Measurements from ENCODE around the gene CDH24. TPM values are rescaled to one million over a fixed set of nuclear protein-coding genes. Genes with fewer than 3 reads are reported as not detected.

The CDH24 gene
- total and polyA plus RNA-seq, 2 of the 13 experiments (the other 11 are each of a cell fraction or from before 2014, with no cell fraction given) = 0.69 to 0.99 TPM

- TF ChIP-seq, protein P1, sequence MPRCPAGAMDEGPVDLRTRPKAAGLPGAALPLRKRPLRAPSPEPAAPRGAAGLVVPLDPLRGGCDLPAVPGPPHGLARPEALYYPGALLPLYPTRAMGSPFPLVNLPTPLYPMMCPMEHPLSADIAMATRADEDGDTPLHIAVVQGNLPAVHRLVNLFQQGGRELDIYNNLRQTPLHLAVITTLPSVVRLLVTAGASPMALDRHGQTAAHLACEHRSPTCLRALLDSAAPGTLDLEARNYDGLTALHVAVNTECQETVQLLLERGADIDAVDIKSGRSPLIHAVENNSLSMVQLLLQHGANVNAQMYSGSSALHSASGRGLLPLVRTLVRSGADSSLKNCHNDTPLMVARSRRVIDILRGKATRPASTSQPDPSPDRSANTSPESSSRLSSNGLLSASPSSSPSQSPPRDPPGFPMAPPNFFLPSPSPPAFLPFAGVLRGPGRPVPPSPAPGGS (CRISPR knock-in tag; IDR thresholded peaks at IDR 0.05) = peak; percentile 98
- TF ChIP-seq, protein P2, sequence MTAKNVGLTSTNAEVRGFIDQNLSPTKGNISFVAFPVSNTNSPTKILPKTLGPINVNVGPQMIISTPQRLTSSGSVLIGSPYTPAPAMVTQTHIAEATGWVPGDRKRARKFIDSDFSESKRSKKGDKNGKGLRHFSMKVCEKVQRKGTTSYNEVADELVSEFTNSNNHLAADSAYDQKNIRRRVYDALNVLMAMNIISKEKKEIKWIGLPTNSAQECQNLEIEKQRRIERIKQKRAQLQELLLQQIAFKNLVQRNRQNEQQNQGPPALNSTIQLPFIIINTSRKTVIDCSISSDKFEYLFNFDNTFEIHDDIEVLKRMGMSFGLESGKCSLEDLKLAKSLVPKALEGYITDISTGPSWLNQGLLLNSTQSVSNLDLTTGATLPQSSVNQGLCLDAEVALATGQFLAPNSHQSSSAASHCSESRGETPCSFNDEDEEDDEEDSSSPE (CRISPR knock-in tag; IDR thresholded peaks at IDR 0.05) = peak; percentile 74; the same call in 1 of the 2 replicates
- TF ChIP-seq RAD51 (IDR thresholded peaks at IDR 0.05; ENCODE audit: borderline replicate concordance) (no peak), ATAD3A (CRISPR knock-in tag; IDR thresholded peaks at IDR 0.05) (peak; percentile 77), PAWR (CRISPR knock-in tag; IDR thresholded peaks at IDR 0.05; ENCODE audit: borderline replicate concordance) (peak; percentile 99), POGK (CRISPR knock-in tag; conservative IDR thresholded peaks at IDR 0.05) (peak; percentile 93; the same call in 1 of the 2 replicates), HNRNPL (IDR thresholded peaks at IDR 0.05; ENCODE audit: low read depth, low read length) (peak; percentile 85; the same call in 1 of the 2 replicates), DZIP1 (CRISPR knock-in tag; IDR thresholded peaks at IDR 0.05) (peak; percentile 89; the same call in 1 of the 2 replicates), NFE2 (CRISPR knock-in tag; IDR thresholded peaks at IDR 0.05) (no peak), AKAP8 (CRISPR knock-in tag; IDR thresholded peaks at IDR 0.05) (peak; percentile 95), ZNF772 (CRISPR knock-in tag; IDR thresholded peaks at IDR 0.05) (peak; percentile 100), GATA4 (IDR thresholded peaks at IDR 0.05; ENCODE audit: borderline replicate concordance, low read depth) (peak; percentile 57), ETV6 (CRISPR knock-in tag; conservative IDR thresholded peaks at IDR 0.05) (peak; percentile 96), ZNF614 (CRISPR knock-in tag; IDR thresholded peaks at IDR 0.05; ENCODE audit: borderline replicate concordance) (peak; percentile 46), KLF13 (CRISPR knock-in tag; IDR thresholded peaks at IDR 0.05) (peak; percentile 96; the same call in 1 of the 2 replicates)
- TF ChIP-seq, protein P3, sequence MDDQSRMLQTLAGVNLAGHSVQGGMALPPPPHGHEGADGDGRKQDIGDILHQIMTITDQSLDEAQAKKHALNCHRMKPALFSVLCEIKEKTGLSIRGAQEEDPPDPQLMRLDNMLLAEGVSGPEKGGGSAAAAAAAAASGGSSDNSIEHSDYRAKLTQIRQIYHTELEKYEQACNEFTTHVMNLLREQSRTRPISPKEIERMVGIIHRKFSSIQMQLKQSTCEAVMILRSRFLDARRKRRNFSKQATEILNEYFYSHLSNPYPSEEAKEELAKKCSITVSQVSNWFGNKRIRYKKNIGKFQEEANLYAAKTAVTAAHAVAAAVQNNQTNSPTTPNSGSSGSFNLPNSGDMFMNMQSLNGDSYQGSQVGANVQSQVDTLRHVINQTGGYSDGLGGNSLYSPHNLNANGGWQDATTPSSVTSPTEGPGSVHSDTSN (CRISPR knock-in tag; IDR thresholded peaks at IDR 0.05; ENCODE audit: borderline replicate concordance) = no peak
- TF ChIP-seq, protein P4, sequence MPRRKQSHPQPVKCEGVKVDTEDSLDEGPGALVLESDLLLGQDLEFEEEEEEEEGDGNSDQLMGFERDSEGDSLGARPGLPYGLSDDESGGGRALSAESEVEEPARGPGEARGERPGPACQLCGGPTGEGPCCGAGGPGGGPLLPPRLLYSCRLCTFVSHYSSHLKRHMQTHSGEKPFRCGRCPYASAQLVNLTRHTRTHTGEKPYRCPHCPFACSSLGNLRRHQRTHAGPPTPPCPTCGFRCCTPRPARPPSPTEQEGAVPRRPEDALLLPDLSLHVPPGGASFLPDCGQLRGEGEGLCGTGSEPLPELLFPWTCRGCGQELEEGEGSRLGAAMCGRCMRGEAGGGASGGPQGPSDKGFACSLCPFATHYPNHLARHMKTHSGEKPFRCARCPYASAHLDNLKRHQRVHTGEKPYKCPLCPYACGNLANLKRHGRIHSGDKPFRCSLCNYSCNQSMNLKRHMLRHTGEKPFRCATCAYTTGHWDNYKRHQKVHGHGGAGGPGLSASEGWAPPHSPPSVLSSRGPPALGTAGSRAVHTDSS (CRISPR knock-in tag; conservative IDR thresholded peaks at IDR 0.05) = 0 out of 2 replicates have a peak, but pooled peaks have one; percentile 55
Observed at GRCh38 chr14:23094666-23095195, 37.4 kb upstream of the CDH24 start, which contains the start of gene ACIN1 (continued).
